GM19193 (cell line): ENCODE results near the gene DDX60.

Experiments used
- POLR2A ChIP-seq: IDR thresholded peaks from 4 replicates; pipeline ENCODE4 v1.6.1; 2011; ENCODE audit not compliant: insufficient read depth, insufficient read length; ENCODE audit errors: extremely low read depth

Gene DDX60, protein sequence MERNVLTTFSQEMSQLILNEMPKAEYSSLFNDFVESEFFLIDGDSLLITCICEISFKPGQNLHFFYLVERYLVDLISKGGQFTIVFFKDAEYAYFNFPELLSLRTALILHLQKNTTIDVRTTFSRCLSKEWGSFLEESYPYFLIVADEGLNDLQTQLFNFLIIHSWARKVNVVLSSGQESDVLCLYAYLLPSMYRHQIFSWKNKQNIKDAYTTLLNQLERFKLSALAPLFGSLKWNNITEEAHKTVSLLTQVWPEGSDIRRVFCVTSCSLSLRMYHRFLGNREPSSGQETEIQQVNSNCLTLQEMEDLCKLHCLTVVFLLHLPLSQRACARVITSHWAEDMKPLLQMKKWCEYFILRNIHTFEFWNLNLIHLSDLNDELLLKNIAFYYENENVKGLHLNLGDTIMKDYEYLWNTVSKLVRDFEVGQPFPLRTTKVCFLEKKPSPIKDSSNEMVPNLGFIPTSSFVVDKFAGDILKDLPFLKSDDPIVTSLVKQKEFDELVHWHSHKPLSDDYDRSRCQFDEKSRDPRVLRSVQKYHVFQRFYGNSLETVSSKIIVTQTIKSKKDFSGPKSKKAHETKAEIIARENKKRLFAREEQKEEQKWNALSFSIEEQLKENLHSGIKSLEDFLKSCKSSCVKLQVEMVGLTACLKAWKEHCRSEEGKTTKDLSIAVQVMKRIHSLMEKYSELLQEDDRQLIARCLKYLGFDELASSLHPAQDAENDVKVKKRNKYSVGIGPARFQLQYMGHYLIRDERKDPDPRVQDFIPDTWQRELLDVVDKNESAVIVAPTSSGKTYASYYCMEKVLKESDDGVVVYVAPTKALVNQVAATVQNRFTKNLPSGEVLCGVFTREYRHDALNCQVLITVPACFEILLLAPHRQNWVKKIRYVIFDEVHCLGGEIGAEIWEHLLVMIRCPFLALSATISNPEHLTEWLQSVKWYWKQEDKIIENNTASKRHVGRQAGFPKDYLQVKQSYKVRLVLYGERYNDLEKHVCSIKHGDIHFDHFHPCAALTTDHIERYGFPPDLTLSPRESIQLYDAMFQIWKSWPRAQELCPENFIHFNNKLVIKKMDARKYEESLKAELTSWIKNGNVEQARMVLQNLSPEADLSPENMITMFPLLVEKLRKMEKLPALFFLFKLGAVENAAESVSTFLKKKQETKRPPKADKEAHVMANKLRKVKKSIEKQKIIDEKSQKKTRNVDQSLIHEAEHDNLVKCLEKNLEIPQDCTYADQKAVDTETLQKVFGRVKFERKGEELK (N-terminal part only)

DNA sequence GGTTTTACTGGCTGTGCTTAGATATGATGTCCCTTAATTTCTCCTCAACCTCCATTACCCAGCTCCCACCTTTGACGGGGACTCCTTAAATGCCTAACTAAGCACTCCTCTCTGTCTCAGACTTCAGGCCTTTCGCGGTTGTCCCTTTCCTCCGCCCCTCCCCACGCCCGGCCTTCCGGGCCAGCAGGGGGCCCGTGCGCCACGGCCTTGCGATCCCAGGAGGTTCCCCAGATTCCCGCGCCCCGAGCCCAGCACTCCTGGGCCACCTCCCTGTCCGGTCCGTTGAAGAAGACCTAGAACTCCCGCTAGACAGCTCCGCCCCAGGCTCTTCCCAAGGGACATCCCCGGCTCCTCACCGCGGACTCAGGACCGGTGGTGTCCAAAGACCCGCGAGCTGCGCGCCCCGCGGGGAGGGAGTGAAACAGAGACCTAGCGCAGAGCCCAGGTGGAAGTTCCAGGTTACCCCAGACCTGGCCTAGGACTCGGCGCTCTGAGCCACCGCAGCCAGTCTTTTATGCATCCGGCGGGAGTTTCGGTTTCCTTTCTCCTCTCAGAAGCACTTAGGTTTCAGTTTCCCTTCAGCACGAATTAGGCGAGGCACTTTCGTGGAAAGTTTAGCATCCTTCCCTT, at the start of gene DDX60:
Gene DDX60 (minus strand): TSS at position 487 of the 630 bp plus-strand sequence. CDS start 7,493 bp downstream, outside the sequence.
- peak; percentile 97 for TF ChIP-seq POLR2A

DNA sequence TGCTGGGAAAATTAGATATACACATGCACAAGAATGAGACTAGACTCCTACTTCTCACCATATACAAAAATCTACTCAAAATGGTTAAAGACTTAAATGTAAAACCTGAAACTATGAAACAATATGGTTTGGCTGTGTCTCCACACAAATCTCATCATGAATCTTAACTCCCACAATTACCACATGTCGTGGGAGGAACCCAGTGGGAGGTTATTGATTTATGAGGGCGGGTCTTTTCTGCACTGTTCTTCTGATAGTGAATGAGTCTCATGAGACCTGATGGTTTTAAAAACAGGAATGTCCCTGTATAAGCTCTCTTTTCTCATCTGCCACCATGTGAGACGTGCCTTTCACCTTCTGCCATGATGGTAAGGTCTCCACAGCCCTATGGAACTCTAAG, 48.5 kb upstream of the DDX60 start:
- no peak for TF ChIP-seq POLR2A

DNA sequence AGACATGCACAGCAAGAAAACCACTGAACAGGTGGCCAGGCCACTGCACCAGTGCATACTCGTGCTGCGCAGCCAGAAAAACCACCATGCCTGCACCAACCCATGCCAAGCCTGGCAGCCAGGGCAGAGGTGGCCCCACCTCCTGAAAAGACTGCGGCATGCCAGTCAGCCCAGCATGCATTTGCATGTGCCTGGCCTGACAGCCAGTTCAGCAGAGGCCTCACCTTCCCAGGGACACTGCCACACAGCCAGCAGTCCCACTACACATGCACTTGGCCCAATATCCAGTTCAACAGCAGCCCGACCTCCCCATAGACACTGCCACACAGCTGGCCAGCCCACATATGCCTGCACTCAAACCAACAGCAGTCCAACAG, 43.5 kb upstream of the DDX60 start:
- no peak for TF ChIP-seq POLR2A

DNA sequence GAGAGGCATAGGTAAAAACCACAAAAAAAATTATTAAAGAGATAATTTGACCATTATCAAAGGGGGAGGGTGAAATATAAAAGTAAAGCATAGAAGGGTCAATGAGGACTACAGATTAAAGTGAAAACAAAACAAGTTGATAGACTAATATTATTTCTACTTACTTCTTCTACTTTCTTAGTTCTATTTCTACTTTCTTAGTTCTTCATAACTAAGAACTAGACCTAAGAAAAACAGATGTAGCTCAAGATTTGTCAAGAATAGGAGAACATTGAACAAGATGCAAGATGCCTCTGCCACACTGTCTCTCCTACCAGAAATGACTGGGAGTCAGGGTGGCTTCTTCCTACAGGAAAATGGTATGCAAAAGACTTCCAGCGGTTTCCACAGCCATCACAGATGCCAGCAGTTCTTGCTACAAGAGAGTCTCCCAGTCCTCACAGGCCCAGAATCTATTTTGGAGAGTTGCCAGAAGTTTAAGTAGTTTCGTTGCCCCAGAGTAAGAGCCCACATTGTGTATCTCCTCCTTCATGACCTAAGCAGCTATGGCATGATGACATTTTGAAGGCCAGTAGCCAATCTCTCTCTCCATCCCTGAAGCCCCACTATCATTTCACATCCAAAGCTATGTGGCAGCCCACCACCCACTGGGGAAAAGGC, 42.9 kb upstream of the DDX60 start:
- no peak for TF ChIP-seq POLR2A

DNA sequence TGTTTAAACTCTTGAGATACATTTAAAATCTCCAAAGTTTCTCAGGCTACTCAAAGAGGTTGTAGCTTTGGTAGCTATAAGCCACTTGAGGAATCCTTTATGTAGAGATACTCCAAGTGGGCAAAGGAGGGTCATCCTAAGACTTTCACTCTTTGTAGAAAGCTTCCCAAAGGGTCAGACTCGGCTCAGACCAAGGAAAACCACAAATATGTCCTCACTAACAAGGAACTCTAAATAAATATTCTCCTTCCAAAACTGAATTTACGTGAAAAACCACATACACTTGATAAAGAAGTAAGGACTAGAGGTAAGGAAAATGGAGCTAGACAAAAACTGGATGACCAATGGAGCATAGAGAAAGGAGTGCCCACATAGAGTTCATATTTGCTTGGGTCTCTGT, 41.7 kb upstream of the DDX60 start:
- no peak for TF ChIP-seq POLR2A

DNA sequence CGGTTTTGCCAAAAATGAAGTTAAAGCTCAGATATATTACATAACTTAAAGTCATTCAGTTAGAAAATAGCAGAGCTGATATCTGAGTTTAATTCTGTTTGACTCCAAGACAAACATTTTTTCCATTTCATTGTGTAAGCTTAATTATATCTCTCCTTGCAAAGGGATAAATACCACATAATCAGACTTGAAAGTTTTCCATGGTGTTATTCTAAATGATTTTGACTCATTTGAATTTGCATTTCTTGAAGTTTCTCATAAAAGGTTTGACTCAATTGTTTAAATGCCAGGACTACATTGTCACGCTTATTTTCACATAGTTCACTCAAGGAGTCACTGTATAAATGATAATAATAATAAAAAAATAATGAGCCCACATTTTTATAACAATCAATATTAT, 39.4 kb upstream of the DDX60 start:
- no peak for TF ChIP-seq POLR2A

DNA sequence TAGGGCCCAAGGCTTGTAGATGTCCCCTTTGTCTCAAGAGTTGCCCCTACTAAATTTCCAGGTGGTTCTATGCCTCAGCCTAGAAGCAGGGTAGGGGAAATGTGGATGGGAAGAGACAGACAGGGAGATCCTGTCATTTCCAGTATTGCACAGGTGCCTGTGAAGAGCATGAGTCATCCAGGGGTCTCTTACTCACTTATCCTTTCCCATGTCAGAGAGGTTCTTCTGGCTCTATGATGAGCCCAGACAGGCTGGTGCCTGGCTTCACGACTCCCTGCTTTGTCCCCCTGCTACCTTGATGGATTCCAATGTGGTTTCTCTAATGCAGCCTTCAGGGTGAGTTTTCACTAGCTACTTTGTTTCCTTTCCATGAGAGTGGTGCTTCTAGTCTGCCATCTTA, 35.2 kb upstream of the DDX60 start:
- TF ChIP-seq POLR2A: no peak

DNA sequence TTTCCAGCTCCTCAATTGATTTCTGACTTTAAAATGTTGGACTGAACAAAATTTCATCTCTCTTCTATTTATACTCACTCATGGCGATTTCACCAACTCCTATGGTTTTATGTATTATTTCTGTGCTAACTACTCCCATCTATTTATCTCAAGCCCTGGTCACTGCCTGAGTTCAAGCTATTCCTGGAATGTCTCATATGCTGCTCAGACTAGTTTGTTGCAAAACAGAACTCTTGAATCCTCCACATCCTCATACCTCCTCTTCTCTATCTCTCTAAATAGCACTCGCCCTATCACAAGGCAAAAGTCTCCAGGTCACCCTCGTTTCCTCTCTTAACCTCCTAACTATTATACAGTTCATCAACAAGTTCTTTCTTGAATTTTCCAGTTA, 19.0 kb upstream of the DDX60 start:
- no peak for TF ChIP-seq POLR2A

DNA sequence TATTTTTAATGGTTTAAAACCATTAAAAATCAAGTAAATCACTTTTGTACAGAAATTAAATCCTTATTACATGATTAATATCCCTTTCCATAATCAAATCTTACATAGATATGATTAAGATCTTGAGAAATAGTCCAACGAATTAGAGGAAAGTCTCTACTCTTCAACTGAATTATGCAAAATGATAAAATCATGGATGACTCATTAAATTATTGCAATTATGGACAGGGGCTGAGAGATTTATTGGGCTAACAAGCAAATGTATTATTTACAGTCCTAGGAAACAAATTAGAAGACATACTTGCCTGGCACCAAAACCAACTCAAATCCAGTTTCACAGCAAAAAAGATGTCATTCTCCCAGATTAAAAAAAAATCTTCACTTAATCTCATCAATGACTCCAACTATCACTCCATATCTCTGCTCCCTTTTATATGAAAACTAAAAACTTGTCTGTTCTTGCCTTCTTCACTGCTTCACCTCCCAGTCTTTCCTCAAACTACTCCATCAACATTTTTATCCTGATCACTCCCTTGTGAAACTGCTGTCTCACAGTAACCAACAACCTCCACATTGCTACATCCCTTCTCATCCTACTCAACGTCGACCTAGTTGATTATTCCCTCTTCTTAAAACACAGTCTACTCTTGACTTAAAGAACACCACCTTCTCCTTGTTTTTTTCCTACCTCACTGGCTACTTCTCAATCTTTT, 18.4 kb upstream of the DDX60 start:
- no peak for TF ChIP-seq POLR2A

DNA sequence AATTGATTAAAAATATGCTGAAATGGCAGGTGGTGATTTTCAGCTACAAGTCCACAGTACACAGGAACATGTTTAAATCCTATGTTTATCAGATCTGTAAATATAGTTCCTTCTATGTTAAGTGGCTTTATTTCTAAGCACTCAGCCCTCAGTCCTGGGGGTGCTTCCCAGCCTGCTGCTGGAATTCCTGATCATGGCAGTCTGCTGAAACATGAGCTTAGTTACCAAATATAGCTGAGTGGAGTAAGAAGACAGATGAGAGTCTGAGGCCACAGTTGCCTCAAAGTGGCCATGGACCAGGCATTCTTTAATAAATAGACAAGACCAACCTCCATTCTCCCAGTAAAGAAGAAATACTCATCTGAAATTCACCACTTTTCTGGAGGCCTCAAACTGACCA, 17.1 kb upstream of the DDX60 start:
- TF ChIP-seq POLR2A: no peak

DNA sequence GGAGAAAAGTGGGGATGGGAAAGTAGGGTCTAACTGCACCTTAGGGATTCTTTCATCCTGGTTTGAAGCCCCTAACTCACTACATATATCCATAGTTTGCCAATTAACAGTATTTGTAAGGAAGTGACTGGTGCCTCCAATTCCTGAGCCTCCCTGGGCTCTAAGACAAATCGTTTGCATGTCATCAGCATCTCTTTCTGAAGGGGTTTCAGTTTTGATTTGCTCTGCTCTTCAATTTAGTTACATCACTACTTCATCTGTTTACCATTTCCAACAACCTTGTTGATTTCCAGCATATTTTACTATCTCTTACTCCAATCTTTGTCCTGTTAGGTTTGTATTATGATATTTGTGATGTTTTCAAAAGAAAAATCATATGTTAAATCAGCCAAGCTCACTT, 15.5 kb upstream of the DDX60 start:
- no peak for TF ChIP-seq POLR2A

DNA sequence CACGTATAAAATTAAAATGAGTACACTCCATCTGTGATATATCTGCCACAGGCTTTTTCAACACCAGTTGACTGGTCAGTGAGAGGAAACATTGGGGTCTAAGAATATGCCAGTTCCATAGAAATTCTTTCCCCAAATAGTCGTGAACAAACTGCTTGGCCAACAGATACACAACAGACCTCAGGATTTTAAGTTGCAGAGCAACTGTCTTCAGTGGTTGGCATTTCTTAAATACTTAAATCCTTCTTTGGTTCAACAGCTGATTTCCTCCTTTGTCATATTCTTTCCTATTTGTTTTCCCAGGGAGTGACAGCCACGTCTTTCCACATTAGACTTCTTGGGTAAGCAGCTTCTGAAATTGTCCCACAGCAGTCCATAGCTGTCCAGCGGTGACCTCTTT, 7.0 kb upstream of the DDX60 start:
- no peak for TF ChIP-seq POLR2A

DNA sequence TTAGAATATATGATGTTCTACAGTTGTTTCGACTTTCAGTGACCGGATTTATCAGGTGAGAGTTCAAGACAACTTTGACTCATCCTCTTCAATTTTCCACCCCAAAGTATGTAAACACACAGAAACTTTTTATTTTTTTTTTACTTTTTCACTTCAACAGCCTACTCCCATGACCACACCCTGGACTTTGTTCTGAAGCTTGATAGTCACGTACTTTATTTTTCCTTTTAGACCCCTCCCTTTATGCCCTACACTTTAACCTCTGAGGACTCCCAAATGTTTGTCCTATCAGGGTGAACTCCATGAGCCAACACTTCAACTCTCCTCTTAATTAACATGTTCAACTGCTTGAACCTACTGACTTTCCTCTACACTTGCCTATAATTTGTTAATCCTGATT, 2.5 kb upstream of the DDX60 start:
- TF ChIP-seq POLR2A: no peak
